Measurements from ENCODE around the gene ITGA2B.
"Not testable (repeated sequence)": the region's sequence is repeated elsewhere in the genome, so short reads cannot be mapped to it uniquely, and the experiment has no call there.

ITGA2B gene

GRCh38 chr17:44368391-44369243 lies 20.8 kb downstream of the ITGA2B start:
- not testable (repeated sequence) for DNase-seq (ENCODE audit: low spot score)

GRCh38 chr17:44367231-44367979 lies 22.0 kb downstream of the ITGA2B start:
- no peak for DNase-seq (ENCODE audit: low spot score)

GRCh38 chr17:44365051-44365450 lies 24.4 kb downstream of the ITGA2B start:
- not testable (repeated sequence) for DNase-seq (ENCODE audit: low spot score)

- peak; percentile 65 for DNase-seq (ENCODE audit: low spot score)
These were observed 25.8 kb downstream of the ITGA2B start, which contains the start of gene FAM171A2 for GRCh38 chr17:44363613-44364159. Gene FAM171A2, minus strand, starts transcription at chr17:44363853. Its CDS starts 139 bp downstream, at chr17:44363714.

- DNase-seq (ENCODE audit: low spot score): peak; percentile 11
These were observed 26.4 kb downstream of the ITGA2B start for GRCh38 chr17:44362949-44363612.

- DNase-seq (ENCODE audit: low spot score): no peak
These were observed 26.9 kb downstream of the ITGA2B start for GRCh38 chr17:44362459-44362948.

GRCh38 chr17:44361292-44362260 lies 27.9 kb downstream of the ITGA2B start:
- no peak for DNase-seq (ENCODE audit: low spot score)

- DNase-seq (ENCODE audit: low spot score): peak; percentile 22
These were observed 28.6 kb downstream of the ITGA2B start for GRCh38 chr17:44360826-44361225.

- DNase-seq (ENCODE audit: low spot score): no peak
These were observed 29.3 kb downstream of the ITGA2B start for GRCh38 chr17:44360144-44360533.

- no peak for DNase-seq (ENCODE audit: low spot score)
These were observed 29.8 kb downstream of the ITGA2B start for GRCh38 chr17:44359458-44360143.

GRCh38 chr17:44359006-44359405 lies 30.4 kb downstream of the ITGA2B start:
- no peak for DNase-seq (ENCODE audit: low spot score)

GRCh38 chr17:44358066-44358465 lies 31.4 kb downstream of the ITGA2B start:
- DNase-seq (ENCODE audit: low spot score): no peak

- no peak for DNase-seq (ENCODE audit: low spot score)
These were observed 33.2 kb downstream of the ITGA2B start for GRCh38 chr17:44356241-44356640.

GRCh38 chr17:44355642-44356099 lies 33.8 kb downstream of the ITGA2B start:
- no peak for DNase-seq (ENCODE audit: low spot score)

GRCh38 chr17:44354582-44355561 lies 34.6 kb downstream of the ITGA2B start:
- no peak for DNase-seq (ENCODE audit: low spot score)

- no peak for DNase-seq (ENCODE audit: low spot score)
These were observed 35.6 kb downstream of the ITGA2B start for GRCh38 chr17:44353672-44354331.

- DNase-seq (ENCODE audit: low spot score): no peak
These were observed 36.4 kb downstream of the ITGA2B start for GRCh38 chr17:44352828-44353671.

Measured in RKO (cell line).